SK-N-MC (cell line): ENCODE data around the gene UBR3.
"Not testable (repeated sequence)": the region's sequence is repeated elsewhere in the genome, so short reads cannot be mapped to it uniquely, and the experiment has no call there.

Experiments used
- EZH2 ChIP-seq: fragments of 200-600 bp; sonication (generic); IDR thresholded peaks from one replicate; pipeline ENCODE4 v1.6.1; 2017; ENCODE audit warnings: antibody characterized with exemption
- POLR2AphosphoS5 ChIP-seq: IDR thresholded peaks from 2 replicates; pipeline ENCODE4 v1.6.1; 2012; ENCODE audit warnings: mild to moderate bottlenecking, low read depth, low read length, borderline replicate concordance

- TF ChIP-seq EZH2, POLR2AphosphoS5: not testable (repeated sequence)
Measured at GRCh38 chr2:169848959-169849693, 21.9 kb downstream of the UBR3 start.
